Neutrophil (primary cell): Measurements from ENCODE around the gene MTG1.
A peak's percentile ranks its signal among the peaks of the same experiment; 100 is the strongest.

Experiments
- H3K27ac ChIP-seq: fragments of 200-600 bp; sonication (generic); 2 replicates; pipeline ENCODE4 v1.5.1; 2016; ENCODE audit warnings: mild to moderate bottlenecking, moderate library complexity
- H3K27me3 ChIP-seq: fragments of 200-600 bp; sonication (generic); 2 replicates; pipeline ENCODE4 v1.6.0; 2016; ENCODE audit warnings: mild to moderate bottlenecking
- H3K36me3 ChIP-seq: fragments of 200-600 bp; sonication (generic); 2 replicates; pipeline ENCODE4 v1.5.1; 2017
- H3K4me1 ChIP-seq, 2 experiments: fragments of 200-600 bp in 1 of 2; sonication (generic) in 1 of 2; 1 replicate in 1 of 2; 2 replicates in 1 of 2; pipeline versions ENCODE4 v1.5.1 to v1.6.1; 2013 to 2016; ENCODE audit warnings: low read depth in 1 of 2, low read length in 1 of 2, mild to moderate bottlenecking in 1 of 2, moderate library complexity in 1 of 2; ENCODE audit not compliant: control insufficient read depth in 1 of 2, insufficient read depth in 1 of 2
- H3K4me3 ChIP-seq, 2 experiments: fragments of 200-600 bp in 1 of 2; sonication (generic) in 1 of 2; 1 replicate in 1 of 2; 2 replicates in 1 of 2; pipeline ENCODE4 v1.5.1; 2013 to 2016; ENCODE audit warnings: low read depth in 1 of 2, low read length in 1 of 2, mild to moderate bottlenecking in 1 of 2, moderate library complexity in 1 of 2
- H3K9me3 ChIP-seq: fragments of 200-600 bp; sonication (generic); 2 replicates; pipeline ENCODE4 v1.5.1; 2016
- TF ChIP-seq, protein P1 (sequence below): fragments of 200-600 bp; sonication (generic); IDR thresholded peaks from 2 replicates; pipeline ENCODE4 v1.5.1; 2016; ENCODE audit warnings: antibody characterized with exemption

MTG1 gene

DNA sequence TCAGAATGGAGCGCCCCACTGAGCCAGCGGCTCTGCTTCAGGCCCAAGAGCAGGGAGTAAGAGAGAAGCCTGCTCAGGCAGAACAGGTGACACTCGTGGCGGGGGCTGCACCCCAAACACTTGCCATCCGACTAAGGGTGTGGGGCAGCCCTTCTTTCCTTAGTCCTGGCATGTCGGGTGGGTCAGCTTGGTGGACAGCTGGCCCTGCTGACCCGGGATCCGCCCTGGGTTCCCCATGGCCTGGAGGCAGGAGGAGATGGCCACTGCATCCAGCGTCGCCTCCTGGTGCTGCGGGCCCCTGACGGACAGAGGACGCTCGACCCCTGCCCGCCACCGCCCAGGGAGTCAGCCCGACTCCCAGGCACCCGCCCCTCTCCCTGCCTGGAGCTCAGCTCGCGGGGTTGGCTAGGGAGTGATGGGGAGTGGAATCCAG, 16.1 kb upstream of the MTG1 start:
- H3K4me1 ChIP-seq = peaks cover 17 to 27% of the 10 kb centered on the region in 2 experiments
- no peaks in the 10 kb centered on the region for H3K9me3 ChIP-seq
- TF ChIP-seq, protein P1, sequence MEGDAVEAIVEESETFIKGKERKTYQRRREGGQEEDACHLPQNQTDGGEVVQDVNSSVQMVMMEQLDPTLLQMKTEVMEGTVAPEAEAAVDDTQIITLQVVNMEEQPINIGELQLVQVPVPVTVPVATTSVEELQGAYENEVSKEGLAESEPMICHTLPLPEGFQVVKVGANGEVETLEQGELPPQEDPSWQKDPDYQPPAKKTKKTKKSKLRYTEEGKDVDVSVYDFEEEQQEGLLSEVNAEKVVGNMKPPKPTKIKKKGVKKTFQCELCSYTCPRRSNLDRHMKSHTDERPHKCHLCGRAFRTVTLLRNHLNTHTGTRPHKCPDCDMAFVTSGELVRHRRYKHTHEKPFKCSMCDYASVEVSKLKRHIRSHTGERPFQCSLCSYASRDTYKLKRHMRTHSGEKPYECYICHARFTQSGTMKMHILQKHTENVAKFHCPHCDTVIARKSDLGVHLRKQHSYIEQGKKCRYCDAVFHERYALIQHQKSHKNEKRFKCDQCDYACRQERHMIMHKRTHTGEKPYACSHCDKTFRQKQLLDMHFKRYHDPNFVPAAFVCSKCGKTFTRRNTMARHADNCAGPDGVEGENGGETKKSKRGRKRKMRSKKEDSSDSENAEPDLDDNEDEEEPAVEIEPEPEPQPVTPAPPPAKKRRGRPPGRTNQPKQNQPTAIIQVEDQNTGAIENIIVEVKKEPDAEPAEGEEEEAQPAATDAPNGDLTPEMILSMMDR = no peak
- H3K27me3 ChIP-seq = peaks cover 77% of the 10 kb centered on the region
- H3K27ac ChIP-seq = no peak overlapping the region
- peak overlapping the region; percentile 82 to 96 for H3K4me3 ChIP-seq
- no peaks in the 10 kb centered on the region for H3K36me3 ChIP-seq

DNA sequence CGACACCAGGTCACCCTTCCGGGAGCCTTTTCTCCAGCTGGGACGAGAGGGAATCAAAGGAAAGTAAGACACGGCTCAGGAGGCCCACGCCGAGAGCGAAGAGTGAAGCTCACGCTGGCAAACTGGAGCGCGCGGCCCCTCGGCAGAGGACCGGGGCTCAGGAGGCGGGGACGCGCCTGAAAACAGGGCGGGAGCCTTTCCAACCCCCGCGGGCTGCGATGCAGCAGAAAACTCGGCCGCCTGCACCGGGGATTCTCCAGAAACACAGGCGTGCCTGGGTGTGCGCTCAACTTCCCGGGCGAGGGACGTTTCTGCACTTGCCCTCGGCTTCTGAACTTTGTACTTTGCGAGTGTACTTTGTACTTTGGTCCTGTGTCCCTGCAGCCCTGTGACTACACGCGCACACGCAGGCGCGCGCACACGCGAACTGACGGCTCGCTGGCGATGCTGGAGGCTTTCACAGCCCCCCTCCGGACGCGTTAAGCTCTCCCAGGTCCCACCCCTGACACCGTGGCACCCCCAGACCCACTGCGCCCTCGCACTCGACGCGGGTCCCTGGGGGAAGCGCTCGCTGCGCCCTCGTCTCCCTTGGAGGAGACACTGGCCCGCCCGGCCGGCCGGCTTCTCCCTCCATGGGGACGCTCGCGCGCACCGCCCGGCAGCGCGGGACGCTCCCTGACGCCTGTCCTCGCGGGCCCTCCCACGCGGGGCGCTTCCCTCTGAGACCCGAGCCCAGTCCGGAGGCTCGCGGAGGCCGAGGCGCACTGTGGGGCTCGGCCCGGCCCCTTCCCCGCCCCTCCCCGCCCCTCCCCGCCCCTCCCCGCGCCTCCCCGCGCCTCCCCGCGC, 15.5 kb upstream of the MTG1 start:
- Histone ChIP-seq H3K27ac (peak overlapping the region; percentile 31), H3K4me1 (peaks cover 17 to 27% of the 10 kb centered on the region in 2 experiments)

GRCh38 chr10:133379152-133379800, 14.7 kb upstream of the MTG1 start, which contains the start of gene PAOX:
TSS of gene PAOX (plus strand) at chr10:133379262. CDS start at chr10:133379317, 55 bp downstream.
- H3K9me3 ChIP-seq = no peaks in the 10 kb centered on the region
- peaks cover 12 to 21% of the 10 kb centered on the region in 2 experiments for H3K4me1 ChIP-seq
- TF ChIP-seq, protein P1 = no peak
- H3K36me3 ChIP-seq = no peaks in the 10 kb centered on the region
- peak within 1 kb of the TSS; percentile 31 for H3K27ac ChIP-seq
- H3K27me3 ChIP-seq = peaks cover 77% of the 10 kb centered on the region
- H3K4me3 ChIP-seq = peak within 1 kb of the TSS; percentile 82 to 96

More for the DNA sequence above, 15.5 kb upstream of the MTG1 start:
- no peaks in the 10 kb centered on the region for H3K36me3 ChIP-seq
- H3K27me3 ChIP-seq = peaks cover 77% of the 10 kb centered on the region
- peak overlapping the region; percentile 82 to 96 for H3K4me3 ChIP-seq
- no peaks in the 10 kb centered on the region for H3K9me3 ChIP-seq
- TF ChIP-seq, protein P1 = no peak

- Histone ChIP-seq H3K4me1 (peaks cover 12 to 20% of the 10 kb centered on the region in 2 experiments), H3K27me3 (peaks cover 73% of the 10 kb centered on the region), H3K27ac (no peak overlapping the region), H3K4me3 (peak overlapping the region in 1 of 2 experiments; percentile 96), H3K9me3 (no peaks in the 10 kb centered on the region), H3K36me3 (no peaks in the 10 kb centered on the region)
- TF ChIP-seq, protein P1 = no peak
Observed at GRCh38 chr10:133379801-133380666, 13.9 kb upstream of the MTG1 start.

DNA sequence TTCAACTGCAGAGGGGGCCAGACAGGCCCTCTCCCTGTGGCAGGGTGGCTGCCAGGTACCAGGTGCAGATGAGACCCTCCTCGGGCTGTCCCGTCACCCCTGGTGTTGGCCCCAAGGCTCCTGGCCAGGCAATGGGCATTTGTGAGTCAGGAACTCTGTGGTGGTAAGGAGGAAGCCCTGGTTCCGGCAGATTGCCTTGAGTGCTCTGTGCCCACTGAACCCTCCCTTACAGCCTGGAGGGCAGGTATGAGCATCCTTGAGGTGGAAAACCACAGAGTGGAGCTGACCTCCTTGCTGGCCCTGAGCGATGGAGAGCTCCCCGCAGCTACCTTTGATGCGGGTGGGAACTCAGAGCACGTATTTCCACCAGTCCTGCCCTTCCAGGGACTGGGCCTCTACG, 12.9 kb upstream of the MTG1 start:
- no peak overlapping the region for H3K27ac ChIP-seq
- peaks cover 63% of the 10 kb centered on the region for H3K27me3 ChIP-seq
- H3K36me3 ChIP-seq = no peaks in the 10 kb centered on the region
- TF ChIP-seq, protein P1 = no peak
- peaks cover 12 to 20% of the 10 kb centered on the region in 2 experiments for H3K4me1 ChIP-seq
- H3K9me3 ChIP-seq = no peaks in the 10 kb centered on the region
- H3K4me3 ChIP-seq = no peak overlapping the region
